ENCODE measurements around the gene ROBO2.

DNA sequence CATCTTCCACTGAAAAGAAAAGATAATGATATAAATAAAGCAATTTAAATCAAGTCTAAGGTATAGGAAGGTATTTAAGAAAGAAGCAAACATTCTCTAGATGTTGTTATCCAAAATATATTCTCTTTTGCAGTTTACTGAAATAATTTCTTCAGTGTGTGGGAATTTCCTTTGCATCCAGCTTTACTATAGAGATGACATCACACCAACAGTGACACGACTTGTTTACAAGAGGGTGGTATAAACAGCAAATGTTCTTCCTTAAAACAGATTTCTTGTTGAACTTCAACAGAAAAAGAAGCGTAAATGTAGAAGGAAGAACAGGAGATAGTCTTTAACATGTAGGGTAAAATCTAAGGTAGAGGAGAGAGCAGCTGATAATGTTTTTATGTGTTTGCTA, 202.5 kb downstream of the ROBO2 start:
- TF ChIP-seq, protein P1, sequence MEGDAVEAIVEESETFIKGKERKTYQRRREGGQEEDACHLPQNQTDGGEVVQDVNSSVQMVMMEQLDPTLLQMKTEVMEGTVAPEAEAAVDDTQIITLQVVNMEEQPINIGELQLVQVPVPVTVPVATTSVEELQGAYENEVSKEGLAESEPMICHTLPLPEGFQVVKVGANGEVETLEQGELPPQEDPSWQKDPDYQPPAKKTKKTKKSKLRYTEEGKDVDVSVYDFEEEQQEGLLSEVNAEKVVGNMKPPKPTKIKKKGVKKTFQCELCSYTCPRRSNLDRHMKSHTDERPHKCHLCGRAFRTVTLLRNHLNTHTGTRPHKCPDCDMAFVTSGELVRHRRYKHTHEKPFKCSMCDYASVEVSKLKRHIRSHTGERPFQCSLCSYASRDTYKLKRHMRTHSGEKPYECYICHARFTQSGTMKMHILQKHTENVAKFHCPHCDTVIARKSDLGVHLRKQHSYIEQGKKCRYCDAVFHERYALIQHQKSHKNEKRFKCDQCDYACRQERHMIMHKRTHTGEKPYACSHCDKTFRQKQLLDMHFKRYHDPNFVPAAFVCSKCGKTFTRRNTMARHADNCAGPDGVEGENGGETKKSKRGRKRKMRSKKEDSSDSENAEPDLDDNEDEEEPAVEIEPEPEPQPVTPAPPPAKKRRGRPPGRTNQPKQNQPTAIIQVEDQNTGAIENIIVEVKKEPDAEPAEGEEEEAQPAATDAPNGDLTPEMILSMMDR (IDR thresholded peaks at IDR 0.05; ENCODE audit: poor library complexity), result no peak
- TF ChIP-seq EZH2 (IDR thresholded peaks at IDR 0.05; ENCODE audit: borderline replicate concordance), result no peak
- TF ChIP-seq EZH2phosphoT487 (IDR thresholded peaks at IDR 0.05; ENCODE audit: low read depth, severe bottlenecking, unreplicated experiment), result no peak

Measured in hepatocyte (in vitro differentiated cells).